Activated B cell treated with CpG ODN at 0.5 μM for 24 hours (primary cell): ENCODE data around the gene PSME1. TPM values are rescaled to one million over a fixed set of nuclear protein-coding genes. Genes with fewer than 3 reads are reported as not detected.

Experiments
- ATAC-seq: fragments of 200-7000 bp; cut with Tn5 transposase; one replicate; pipeline ENCODE4 v1.10.0; 2021; ENCODE audit warnings: low read depth, mild to moderate bottlenecking, moderate library complexity
- CTCF ChIA-PET: fragments of 350-600 bp; sonication (Branson Sonifier 250); formaldehyde crosslinking; loops from one replicate; lab custom pipeline; 2021; ENCODE audit warnings: antibody characterized with exemption; lab: Charles Lee
- POLR2A ChIA-PET: fragments of 350-600 bp; sonication (Branson Sonifier 250); formaldehyde crosslinking; loops from one replicate; lab custom pipeline; 2021; ENCODE audit warnings: antibody characterized with exemption; lab: Charles Lee
- DNase-seq: peaks from one replicate; pipeline ENCODE4 v3.0.0; 2022
- H3K27ac Mint-ChIP-seq: one replicate; pipeline ENCODE4 v1.8.0; 2020; ENCODE audit warnings: mixed read lengths
- H3K27me3 Mint-ChIP-seq: one replicate; pipeline ENCODE4 v1.8.0; 2021; ENCODE audit warnings: mixed read lengths
- H3K36me3 Mint-ChIP-seq: one replicate; pipeline ENCODE4 v1.8.0; 2021; ENCODE audit warnings: low read depth, mixed read lengths
- H3K4me1 Mint-ChIP-seq: one replicate; pipeline ENCODE4 v1.8.0; 2021; ENCODE audit warnings: mixed read lengths
- H3K4me3 Mint-ChIP-seq: one replicate; pipeline ENCODE4 v1.8.0; 2020; ENCODE audit warnings: mild to moderate bottlenecking, mixed read lengths
- H3K9me3 Mint-ChIP-seq: one replicate; pipeline ENCODE4 v1.8.0; 2020; ENCODE audit warnings: mixed read lengths
- intact Hi-C: fragments of 100-400 bp; cut with micrococcal nuclease; formaldehyde crosslinking; loops from one replicate; pipeline ENCODE4 v1.15.1; 2024
- total RNA-seq: library from RNA; stranded (reverse); gene quantifications from 2 replicates; pipeline ENCODE4 v1.2.3, GENCODE V29; 2022
- TF ChIP-seq, protein P1 (sequence below): fragments of 200-600 bp; IDR thresholded peaks from one replicate; pipeline ENCODE4 v1.8.0; 2022; ENCODE audit warnings: antibody characterized with exemption, mild to moderate bottlenecking

Gene PSME1
- total RNA-seq, 1 donor from 2014 or later = 406 TPM

DNA sequence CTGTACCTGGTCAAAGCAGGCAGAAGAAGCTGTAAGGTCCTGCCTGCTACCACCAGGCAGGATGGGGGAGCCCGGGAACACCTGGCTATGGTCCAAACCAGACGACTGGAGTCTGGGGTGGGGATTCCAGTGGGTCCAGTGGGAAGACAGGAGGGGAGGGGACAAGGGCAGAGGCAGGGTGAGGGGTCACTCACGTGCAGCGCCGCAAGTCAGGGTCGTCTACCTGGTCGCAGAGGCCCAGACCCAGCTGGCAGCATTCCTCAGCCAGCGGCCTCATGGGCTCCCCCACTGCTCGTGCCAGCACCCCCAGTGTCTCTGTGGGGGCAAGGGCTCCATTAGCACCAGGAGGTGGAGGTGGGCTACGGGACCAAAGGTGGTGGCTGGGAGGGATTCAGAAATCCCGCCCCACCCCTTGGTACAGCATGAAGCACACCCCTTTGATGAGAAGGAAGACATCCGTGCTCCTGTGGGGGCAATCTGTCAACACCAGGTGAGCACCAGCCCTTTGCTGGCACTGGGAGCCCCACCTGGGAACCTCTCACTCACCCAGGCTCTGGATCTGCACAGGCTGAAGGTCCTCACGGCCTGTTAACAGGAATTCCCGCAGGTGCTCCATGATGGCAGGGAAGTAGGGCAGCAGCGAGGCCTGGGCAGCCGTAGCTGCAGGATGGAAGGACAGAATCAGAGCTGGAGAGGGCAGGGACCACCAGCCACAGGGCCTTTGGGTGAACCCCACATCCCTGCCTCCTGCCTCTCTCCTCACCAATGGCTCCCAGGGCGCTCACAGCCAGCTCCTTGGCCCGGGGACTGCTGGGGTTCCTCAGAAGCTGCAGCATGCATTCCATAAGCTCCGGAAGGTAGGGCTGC is 48.3 kb downstream of the PSME1 start:
- no peak for ATAC-seq
- no peaks in the 10 kb centered on the region for H3K27me3 Mint-ChIP-seq
- H3K36me3 Mint-ChIP-seq = peaks cover 77% of the 10 kb centered on the region
- POLR2A ChIA-PET = interaction anchor here (0.9 to 1.4 kb wide), 3 partner anchors 13 to 38 kb away, joined by 4 to 5 read pairs (median 4); partner anchors contain the start of gene IRF9
- H3K4me3 Mint-ChIP-seq = no peak overlapping the region
- intact Hi-C loops = no loop called here
- H3K4me1 Mint-ChIP-seq = peaks cover 27% of the 10 kb centered on the region
- no peak for DNase-seq
- TF ChIP-seq, protein P1, sequence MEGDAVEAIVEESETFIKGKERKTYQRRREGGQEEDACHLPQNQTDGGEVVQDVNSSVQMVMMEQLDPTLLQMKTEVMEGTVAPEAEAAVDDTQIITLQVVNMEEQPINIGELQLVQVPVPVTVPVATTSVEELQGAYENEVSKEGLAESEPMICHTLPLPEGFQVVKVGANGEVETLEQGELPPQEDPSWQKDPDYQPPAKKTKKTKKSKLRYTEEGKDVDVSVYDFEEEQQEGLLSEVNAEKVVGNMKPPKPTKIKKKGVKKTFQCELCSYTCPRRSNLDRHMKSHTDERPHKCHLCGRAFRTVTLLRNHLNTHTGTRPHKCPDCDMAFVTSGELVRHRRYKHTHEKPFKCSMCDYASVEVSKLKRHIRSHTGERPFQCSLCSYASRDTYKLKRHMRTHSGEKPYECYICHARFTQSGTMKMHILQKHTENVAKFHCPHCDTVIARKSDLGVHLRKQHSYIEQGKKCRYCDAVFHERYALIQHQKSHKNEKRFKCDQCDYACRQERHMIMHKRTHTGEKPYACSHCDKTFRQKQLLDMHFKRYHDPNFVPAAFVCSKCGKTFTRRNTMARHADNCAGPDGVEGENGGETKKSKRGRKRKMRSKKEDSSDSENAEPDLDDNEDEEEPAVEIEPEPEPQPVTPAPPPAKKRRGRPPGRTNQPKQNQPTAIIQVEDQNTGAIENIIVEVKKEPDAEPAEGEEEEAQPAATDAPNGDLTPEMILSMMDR = no peak
- H3K9me3 Mint-ChIP-seq = no peaks in the 10 kb centered on the region
- H3K27ac Mint-ChIP-seq = no peak overlapping the region
- CTCF ChIA-PET = no interaction called here

DNA sequence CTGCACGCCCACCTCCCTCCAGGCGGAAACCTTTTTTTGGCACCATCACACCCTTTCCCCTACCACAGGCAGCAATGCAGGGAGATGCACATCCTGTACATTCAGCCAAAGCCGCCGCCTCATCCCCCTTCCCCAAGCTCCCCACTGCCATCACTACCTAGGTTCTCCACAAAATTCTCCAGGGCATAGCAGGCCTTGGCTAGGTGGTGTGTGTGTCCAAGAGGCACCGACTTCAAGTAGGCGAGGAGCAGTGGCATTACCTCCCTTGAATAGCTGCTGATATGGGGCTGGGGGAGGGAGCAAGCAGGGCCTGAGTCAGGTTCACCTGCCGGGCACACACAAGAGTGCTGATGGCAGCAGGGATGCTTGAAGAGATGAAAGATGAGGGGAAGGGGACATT is 49.0 kb downstream of the PSME1 start:
- TF ChIP-seq, protein P1 = no peak
- intact Hi-C loops = no loop called here
- DNase-seq = no peak
- no peak overlapping the region for H3K27ac Mint-ChIP-seq
- H3K36me3 Mint-ChIP-seq = peaks cover 73% of the 10 kb centered on the region
- H3K9me3 Mint-ChIP-seq = no peaks in the 10 kb centered on the region
- no peaks in the 10 kb centered on the region for H3K27me3 Mint-ChIP-seq
- POLR2A ChIA-PET = interaction anchor here (0.6 to 1.4 kb wide), 4 partner anchors 14 to 49 kb away, joined by 3 to 5 read pairs (median 4); partner anchors contain the start of genes IRF9 and PSME1
- ATAC-seq = no peak
- peaks cover 25% of the 10 kb centered on the region for H3K4me1 Mint-ChIP-seq
- CTCF ChIA-PET = no interaction called here
- no peak overlapping the region for H3K4me3 Mint-ChIP-seq

DNA sequence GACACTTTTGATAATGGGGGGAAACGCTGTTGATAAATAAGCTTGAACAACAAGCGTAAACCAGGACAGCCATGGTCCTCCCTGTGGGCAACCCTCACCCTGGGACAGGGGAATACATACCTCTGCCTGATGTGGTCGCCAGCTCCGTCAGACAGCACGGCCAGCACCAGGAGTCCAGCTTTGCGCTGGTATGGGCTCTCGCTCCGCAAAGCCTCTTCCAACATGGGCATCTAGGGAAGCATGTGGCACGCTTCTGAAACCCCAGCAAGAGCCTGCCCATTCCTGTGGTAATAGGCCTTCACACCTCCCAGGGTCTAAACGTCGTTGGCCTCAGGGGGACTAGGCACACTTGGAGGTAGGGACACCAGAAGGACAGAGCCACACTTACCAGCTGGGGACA is 49.7 kb downstream of the PSME1 start:
- H3K27ac Mint-ChIP-seq = no peak overlapping the region
- no peak overlapping the region for H3K4me3 Mint-ChIP-seq
- no peak for DNase-seq
- POLR2A ChIA-PET = interaction anchor here (0.6 to 3.7 kb wide), 4 partner anchors 15 to 50 kb away, joined by 3 to 44 read pairs (median 4); partner anchors contain the start of genes CHMP4A, IRF9, MDP1 and PSME1
- TF ChIP-seq, protein P1 = no peak
- peaks cover 23% of the 10 kb centered on the region for H3K4me1 Mint-ChIP-seq
- H3K27me3 Mint-ChIP-seq = no peaks in the 10 kb centered on the region
- CTCF ChIA-PET = no interaction called here
- no peak for ATAC-seq
- peaks cover 71% of the 10 kb centered on the region for H3K36me3 Mint-ChIP-seq
- H3K9me3 Mint-ChIP-seq = no peaks in the 10 kb centered on the region
- intact Hi-C loops = no loop called here

DNA sequence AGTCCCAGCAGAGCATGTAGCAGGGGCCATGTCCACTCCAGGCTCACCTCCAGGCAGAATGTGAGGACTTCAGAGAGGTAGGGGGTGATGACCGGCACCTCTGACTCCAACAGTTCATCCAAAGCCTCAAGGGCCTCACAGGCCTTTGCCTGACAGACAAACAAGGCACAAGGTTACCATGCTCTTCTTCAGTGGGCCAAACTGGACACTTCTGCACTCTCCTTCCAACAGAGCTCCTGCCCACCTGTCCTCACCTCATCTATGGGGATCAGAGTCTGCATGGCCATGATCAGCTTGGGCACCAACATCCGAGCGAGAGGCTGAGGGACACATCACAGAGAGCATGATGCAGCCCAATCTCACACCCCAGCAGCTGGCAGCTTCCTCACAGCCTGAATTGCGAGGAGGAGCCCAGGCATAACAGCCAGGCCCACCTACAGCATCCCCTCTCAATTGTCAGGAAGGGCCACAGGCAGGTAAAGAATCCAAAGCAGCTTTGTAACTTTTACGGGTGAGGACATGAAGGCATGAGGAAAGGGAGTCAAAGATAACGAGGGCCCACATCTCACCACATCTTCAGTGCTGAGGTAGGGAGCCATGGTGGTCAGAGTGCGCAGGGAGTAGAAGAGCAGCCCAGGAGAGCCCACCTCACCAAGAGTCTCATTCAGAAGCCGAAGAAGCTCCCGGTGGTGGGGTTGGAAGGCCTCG is 51.0 kb downstream of the PSME1 start:
- no peak overlapping the region for H3K27ac Mint-ChIP-seq
- no peaks in the 10 kb centered on the region for H3K9me3 Mint-ChIP-seq
- DNase-seq (no peak), ATAC-seq (no peak)
- TF ChIP-seq, protein P1 = no peak
- H3K4me3 Mint-ChIP-seq = peak overlapping the region; percentile 45
- intact Hi-C loops = no loop called here
- no peaks in the 10 kb centered on the region for H3K27me3 Mint-ChIP-seq
- POLR2A ChIA-PET = interaction anchor here (0.6 to 3.7 kb wide), 7 partner anchors 15 to 243 kb away, joined by 3 to 44 read pairs (median 4); partner anchors contain the start of genes CHMP4A, DHRS1, IRF9 and KHNYN
- CTCF ChIA-PET = interaction anchor here (2.6 kb wide), 1 partner anchor 110 kb away, joined by 9 read pairs; no protein-coding TSS in a partner anchor
- peaks cover 71% of the 10 kb centered on the region for H3K36me3 Mint-ChIP-seq
- peaks cover 23% of the 10 kb centered on the region for H3K4me1 Mint-ChIP-seq
